Testis (tissue), 3 donors: ENCODE measurements around the gene BAZ1B. TPM values are rescaled to one million over a fixed set of nuclear protein-coding genes. Genes with fewer than 3 reads are reported as not detected.
"Not testable (repeated sequence)": the region's sequence is repeated elsewhere in the genome, so short reads cannot be mapped to it uniquely, and the experiment has no call there.

ENCODE experiments used
- DNase-seq: peaks from one replicate; pipeline ENCODE4 v3.0.0-alpha.2; 2019
- H3K27ac ChIP-seq, 2 donors: fragments of 200-600 bp; sonication (generic); one replicate each; pipeline ENCODE4 v1.5.1; 2019
- H3K27me3 ChIP-seq: fragments of 200-600 bp; sonication (generic); one replicate; pipeline ENCODE4 v1.5.1; 2019
- H3K36me3 ChIP-seq: fragments of 200-600 bp; sonication (generic); one replicate; pipeline ENCODE4 v1.5.1; 2017; ENCODE audit warnings: low read depth; ENCODE audit errors: missing control alignments
- H3K4me1 ChIP-seq: fragments of 200-600 bp; sonication (generic); one replicate; pipeline ENCODE4 v1.5.1; 2019
- H3K4me3 ChIP-seq, 2 donors: fragments of 200-600 bp; sonication (generic); one replicate each; pipeline ENCODE4 v1.5.1; 2017 to 2019
- H3K9me3 ChIP-seq: fragments of 200-600 bp; sonication (generic); one replicate; pipeline ENCODE4 v1.5.1; 2017
- POLR2A ChIP-seq: fragments of 450-650 bp; IDR thresholded peaks from one replicate; pipeline ENCODE4 v1.6.1; 2017; ENCODE audit warnings: antibody characterized with exemption, mild to moderate bottlenecking, moderate library complexity
- WGBS, 2 donors: methylation state at CpG; one replicate each; pipeline ENCODE4 v1.1.5; 2018; 5-methylcytosine and 5-hydroxymethylcytosine counted together
- intact Hi-C: fragments of 100-400 bp; cut with DNase I; formaldehyde crosslinking; loops from one replicate; pipeline ENCODE4 v1.15.1; 2023; ENCODE audit warnings: low total_unique reads
- polyA plus RNA-seq: library from polyadenylated mRNA; stranded (reverse); fragments of 350-450 nt; fragmentation: Illumina TruSeq; extraction: RNeasy Lipid Tissue Mini Kit (QIAGEN cat#74804); gene quantifications from one replicate; pipeline ENCODE4 v1.2.3, GENCODE V29; 2014; ENCODE audit warnings: low read depth, low replicate concordance; ENCODE audit not compliant: insufficient read depth
- total RNA-seq, 2 donors: library from RNA; depleted of rRNA; stranded (reverse); fragments of >200 nt; gene quantifications; one replicate each; pipeline ENCODE4 v1.2.3, GENCODE V29; 2016
- TF ChIP-seq, protein P1 (sequence below), 3 experiments: fragments of 450-650 bp in 2 of 3; fragments of 200-600 bp in 1 of 3; sonication (generic) in 1 of 3; IDR thresholded peaks; one replicate each; pipeline ENCODE4 v1.5.1; 2016 to 2019; ENCODE audit warnings: antibody characterized with exemption in 3 of 3, mild to moderate bottlenecking in 2 of 3, moderate library complexity in 1 of 3

BAZ1B gene
- total and polyA plus RNA-seq, 3 donors from 2014 or later, result 30.8 to 72.8 (median 59.4) TPM

GRCh38 chr7:73567846-73568685 lies 46.0 kb upstream of the BAZ1B start:
- no peaks in the 10 kb centered on the region for H3K36me3 ChIP-seq
- intact Hi-C loops, result no loop called here
- H3K4me3 ChIP-seq, result no peak overlapping the region
- DNase-seq, result no peak
- peaks cover 6% of the 10 kb centered on the region for H3K4me1 ChIP-seq
- H3K9me3 ChIP-seq, result no peaks in the 10 kb centered on the region
- 70 to 72% methylated on average over 12 of the region's 12 CpGs for WGBS, 2 donors
- H3K27me3 ChIP-seq, result no peaks in the 10 kb centered on the region
- TF ChIP-seq POLR2A, result no peak
- TF ChIP-seq, protein P1, sequence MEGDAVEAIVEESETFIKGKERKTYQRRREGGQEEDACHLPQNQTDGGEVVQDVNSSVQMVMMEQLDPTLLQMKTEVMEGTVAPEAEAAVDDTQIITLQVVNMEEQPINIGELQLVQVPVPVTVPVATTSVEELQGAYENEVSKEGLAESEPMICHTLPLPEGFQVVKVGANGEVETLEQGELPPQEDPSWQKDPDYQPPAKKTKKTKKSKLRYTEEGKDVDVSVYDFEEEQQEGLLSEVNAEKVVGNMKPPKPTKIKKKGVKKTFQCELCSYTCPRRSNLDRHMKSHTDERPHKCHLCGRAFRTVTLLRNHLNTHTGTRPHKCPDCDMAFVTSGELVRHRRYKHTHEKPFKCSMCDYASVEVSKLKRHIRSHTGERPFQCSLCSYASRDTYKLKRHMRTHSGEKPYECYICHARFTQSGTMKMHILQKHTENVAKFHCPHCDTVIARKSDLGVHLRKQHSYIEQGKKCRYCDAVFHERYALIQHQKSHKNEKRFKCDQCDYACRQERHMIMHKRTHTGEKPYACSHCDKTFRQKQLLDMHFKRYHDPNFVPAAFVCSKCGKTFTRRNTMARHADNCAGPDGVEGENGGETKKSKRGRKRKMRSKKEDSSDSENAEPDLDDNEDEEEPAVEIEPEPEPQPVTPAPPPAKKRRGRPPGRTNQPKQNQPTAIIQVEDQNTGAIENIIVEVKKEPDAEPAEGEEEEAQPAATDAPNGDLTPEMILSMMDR (IDR thresholded peaks at IDR 0.05), result no peak
- H3K27ac ChIP-seq, result no peak overlapping the region

DNA sequence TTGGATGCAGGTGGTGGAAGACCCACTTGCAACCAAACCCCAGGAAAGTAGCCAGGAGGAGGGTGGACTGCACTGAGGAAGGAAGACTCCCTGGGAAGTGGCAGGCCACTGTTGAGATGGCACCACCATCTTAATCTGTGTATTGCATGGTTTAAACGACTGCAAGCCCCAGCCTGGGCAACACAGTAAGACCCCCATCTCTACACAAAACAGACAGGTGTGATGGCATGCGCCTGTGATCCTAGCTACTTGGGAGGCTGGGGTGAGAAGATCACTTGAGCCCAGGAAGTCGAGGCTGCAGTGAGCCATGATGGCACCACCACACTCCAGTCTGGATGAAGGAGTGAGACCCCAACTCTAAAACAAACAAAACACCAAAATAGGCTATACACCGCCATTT lies 45.0 kb upstream of the BAZ1B start:
- TF ChIP-seq, protein P1 (IDR thresholded peaks at IDR 0.05), result no peak
- no peak for TF ChIP-seq POLR2A
- Histone ChIP-seq H3K36me3 (no peaks in the 10 kb centered on the region), H3K27me3 (no peaks in the 10 kb centered on the region), H3K9me3 (no peaks in the 10 kb centered on the region), H3K27ac (no peak overlapping the region), H3K4me1 (peaks cover 6% of the 10 kb centered on the region), H3K4me3 (no peak overlapping the region)
- 88 to 96% methylated on average over 4 of the region's 4 CpGs for WGBS, 2 donors
- no peak for DNase-seq
- intact Hi-C loops, result no loop called here

GRCh38 chr7:73566431-73566830 lies 44.3 kb upstream of the BAZ1B start:
- intact Hi-C loops, H3K4me3 ChIP-seq: not testable (repeated sequence)

DNA sequence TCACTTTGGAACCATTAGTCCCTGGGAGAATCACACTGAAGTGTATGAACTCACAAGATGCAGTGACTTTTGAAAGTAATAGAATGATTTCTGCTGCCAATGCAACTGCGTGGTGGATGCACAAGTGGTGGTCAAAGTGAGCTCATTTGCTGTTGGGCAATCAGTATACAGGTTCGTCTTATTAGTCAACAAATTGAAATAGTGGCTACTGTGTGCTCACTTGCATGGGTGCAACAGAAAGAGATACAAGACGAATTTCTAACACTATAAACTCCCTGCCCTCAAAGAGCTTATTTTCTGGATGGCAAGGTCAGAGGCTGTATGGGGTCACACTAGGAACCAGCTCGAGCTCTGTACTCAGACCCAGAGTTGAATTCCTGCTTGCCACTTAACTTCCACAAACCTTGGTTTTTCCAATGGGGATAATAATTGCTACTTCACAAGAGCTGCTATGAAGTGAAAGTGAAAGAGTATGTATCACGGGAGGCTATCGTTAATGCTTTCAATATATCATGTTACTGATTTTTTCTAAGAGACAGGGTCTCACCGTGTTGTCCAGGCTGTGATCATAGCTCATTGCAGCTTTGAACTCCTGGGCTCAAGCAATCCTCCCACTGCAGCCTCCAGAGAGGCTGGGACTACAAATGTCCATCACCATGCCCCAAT lies 43.7 kb upstream of the BAZ1B start:
- no peak for TF ChIP-seq POLR2A
- TF ChIP-seq, protein P1 (IDR thresholded peaks at IDR 0.05), result no peak
- peaks cover 6% of the 10 kb centered on the region for H3K4me1 ChIP-seq
- no peaks in the 10 kb centered on the region for H3K36me3 ChIP-seq
- no peak overlapping the region for H3K27ac ChIP-seq
- intact Hi-C loops, result no loop called here
- DNase-seq, result no peak
- 65 to 70% methylated on average over 7 of the region's 7 CpGs for WGBS, 2 donors
- H3K9me3 ChIP-seq, result no peaks in the 10 kb centered on the region
- no peaks in the 10 kb centered on the region for H3K27me3 ChIP-seq
- H3K4me3 ChIP-seq, result no peak overlapping the region

More at GRCh38 chr7:73566431-73566830, 44.3 kb upstream of the BAZ1B start:
- not testable (repeated sequence) for H3K27ac ChIP-seq, H3K9me3 ChIP-seq, DNase-seq, H3K36me3 ChIP-seq, H3K4me1 ChIP-seq, H3K27me3 ChIP-seq

GRCh38 chr7:73560109-73560835 lies 38.2 kb upstream of the BAZ1B start:
- intact Hi-C loops, result no loop called here
- no peaks in the 10 kb centered on the region for H3K36me3 ChIP-seq
- H3K9me3 ChIP-seq, result no peaks in the 10 kb centered on the region
- H3K27ac ChIP-seq, result no peak overlapping the region
- no peaks in the 10 kb centered on the region for H3K27me3 ChIP-seq
- H3K4me3 ChIP-seq, result no peak overlapping the region
- TF ChIP-seq POLR2A, result no peak
- TF ChIP-seq, protein P1 (IDR thresholded peaks at IDR 0.05), result no peak
- no peak for DNase-seq
- peaks cover 13% of the 10 kb centered on the region for H3K4me1 ChIP-seq
- 61 to 65% methylated on average over 11 of the region's 11 CpGs for WGBS, 2 donors
